ENCODE data around the gene ANTXRL.
"Not testable (repeated sequence)": the region's sequence is repeated elsewhere in the genome, so short reads cannot be mapped to it uniquely, and the experiment has no call there.

DNA sequence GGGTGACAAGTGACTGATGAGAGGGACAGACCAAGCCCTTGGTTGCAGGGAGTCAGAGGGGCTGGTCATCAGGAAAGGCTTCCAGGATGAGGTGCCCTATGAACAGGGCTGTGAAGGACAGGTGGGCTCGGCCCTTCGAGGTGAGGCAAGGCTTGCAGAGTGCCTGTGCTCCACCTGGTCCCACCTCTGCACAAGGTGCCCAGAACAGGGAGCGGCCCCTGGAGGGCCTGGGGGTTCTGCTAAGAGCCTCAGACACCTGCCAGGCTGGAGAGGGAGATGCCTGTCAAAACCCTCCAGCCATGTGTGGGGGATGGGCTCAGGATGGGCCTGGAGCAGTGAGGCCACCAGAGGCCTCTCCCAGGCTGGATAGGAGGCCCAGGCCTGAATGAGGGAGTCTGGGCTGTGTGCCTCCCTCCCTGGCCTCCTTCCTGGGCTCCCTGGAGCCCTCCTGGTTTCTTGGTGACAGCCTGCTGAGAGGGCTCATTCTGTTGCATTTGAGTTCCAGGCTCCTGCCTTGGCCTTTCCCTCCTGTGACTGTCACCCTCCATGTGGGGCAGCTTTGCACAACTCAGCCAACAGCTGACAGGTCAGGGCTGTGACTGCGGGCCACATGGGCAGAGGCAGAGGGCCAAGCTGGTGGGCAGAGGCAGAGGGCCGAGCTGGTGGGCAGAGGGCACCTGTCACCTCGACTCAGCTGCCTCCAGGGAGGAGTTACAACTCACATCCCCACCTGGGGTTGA lies 21.1 kb upstream of the ANTXRL start:
- TF ChIP-seq, protein P1, sequence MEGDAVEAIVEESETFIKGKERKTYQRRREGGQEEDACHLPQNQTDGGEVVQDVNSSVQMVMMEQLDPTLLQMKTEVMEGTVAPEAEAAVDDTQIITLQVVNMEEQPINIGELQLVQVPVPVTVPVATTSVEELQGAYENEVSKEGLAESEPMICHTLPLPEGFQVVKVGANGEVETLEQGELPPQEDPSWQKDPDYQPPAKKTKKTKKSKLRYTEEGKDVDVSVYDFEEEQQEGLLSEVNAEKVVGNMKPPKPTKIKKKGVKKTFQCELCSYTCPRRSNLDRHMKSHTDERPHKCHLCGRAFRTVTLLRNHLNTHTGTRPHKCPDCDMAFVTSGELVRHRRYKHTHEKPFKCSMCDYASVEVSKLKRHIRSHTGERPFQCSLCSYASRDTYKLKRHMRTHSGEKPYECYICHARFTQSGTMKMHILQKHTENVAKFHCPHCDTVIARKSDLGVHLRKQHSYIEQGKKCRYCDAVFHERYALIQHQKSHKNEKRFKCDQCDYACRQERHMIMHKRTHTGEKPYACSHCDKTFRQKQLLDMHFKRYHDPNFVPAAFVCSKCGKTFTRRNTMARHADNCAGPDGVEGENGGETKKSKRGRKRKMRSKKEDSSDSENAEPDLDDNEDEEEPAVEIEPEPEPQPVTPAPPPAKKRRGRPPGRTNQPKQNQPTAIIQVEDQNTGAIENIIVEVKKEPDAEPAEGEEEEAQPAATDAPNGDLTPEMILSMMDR (conservative IDR thresholded peaks at IDR 0.05; ENCODE audit: low read depth, low read length), result not testable (repeated sequence)
- not testable (repeated sequence) for TF ChIP-seq EZH2 (IDR thresholded peaks at IDR 0.05; ENCODE audit: low read length, unreplicated experiment)

All from PC-3 (cell line).